Measurements from ENCODE around the gene C12orf57.
A peak's percentile ranks its signal among the peaks of the same experiment; 100 is the strongest.
"Not testable (repeated sequence)": the region's sequence is repeated elsewhere in the genome, so short reads cannot be mapped to it uniquely, and the experiment has no call there.

C12orf57 gene

GRCh38 chr12:6943722-6944380 is at the start of gene C12orf57, which contains the start of gene RNU7-1:
TSS of gene C12orf57 (plus strand) at chr12:6944022. CDS start at chr12:6944122, 100 bp downstream.
TSS of gene RNU7-1 (plus strand) at chr12:6943816.
- peak; percentile 70 for DNase-seq (ENCODE audit: low spot score)

- no peak for DNase-seq (ENCODE audit: low spot score)
Observed at GRCh38 chr12:6894321-6894720, 49.5 kb upstream of the C12orf57 start.

GRCh38 chr12:6896846-6897435 is 46.9 kb upstream of the C12orf57 start:
- DNase-seq (ENCODE audit: low spot score), result no peak

GRCh38 chr12:6899427-6899826 is 44.4 kb upstream of the C12orf57 start:
- no peak for DNase-seq (ENCODE audit: low spot score)

- peak; percentile 89 for DNase-seq (ENCODE audit: low spot score)
Observed at GRCh38 chr12:6899837-6900519, 43.8 kb upstream of the C12orf57 start.

GRCh38 chr12:6902448-6902847 is 41.4 kb upstream of the C12orf57 start:
- DNase-seq (ENCODE audit: low spot score), result no peak

- DNase-seq (ENCODE audit: low spot score), result no peak
Observed at GRCh38 chr12:6903722-6904121, 40.1 kb upstream of the C12orf57 start.

GRCh38 chr12:6904280-6905276 is 39.2 kb upstream of the C12orf57 start, which contains the start of gene LRRC23:
TSS of gene LRRC23 (plus strand) at chr12:6904822. CDS start at chr12:6905634, 812 bp downstream.
- DNase-seq (ENCODE audit: low spot score), result peak; percentile 98

- no peak for DNase-seq (ENCODE audit: low spot score)
Observed at GRCh38 chr12:6905414-6906040, 38.3 kb upstream of the C12orf57 start.

- DNase-seq (ENCODE audit: low spot score), result not testable (repeated sequence)
Observed at GRCh38 chr12:6908141-6908540, 35.7 kb upstream of the C12orf57 start.

- DNase-seq (ENCODE audit: low spot score), result no peak
Observed at GRCh38 chr12:6909421-6910145, 34.2 kb upstream of the C12orf57 start.

- DNase-seq (ENCODE audit: low spot score), result no peak
Observed at GRCh38 chr12:6912164-6912935, 31.5 kb upstream of the C12orf57 start.

- DNase-seq (ENCODE audit: low spot score), result peak; percentile 90
Observed at GRCh38 chr12:6914246-6914946, 29.4 kb upstream of the C12orf57 start, which contains the start of gene ENO2. TSS of gene ENO2 (plus strand) at chr12:6914580. CDS start at chr12:6915833, 1,253 bp downstream.

- DNase-seq (ENCODE audit: low spot score), result peak; percentile 27
Observed at GRCh38 chr12:6914947-6915788, 28.7 kb upstream of the C12orf57 start.

GRCh38 chr12:6915789-6916285 is 28.0 kb upstream of the C12orf57 start:
- no peak for DNase-seq (ENCODE audit: low spot score)

GRCh38 chr12:6916426-6917200 is 27.2 kb upstream of the C12orf57 start:
- no peak for DNase-seq (ENCODE audit: low spot score)

Measured in Ammon's horn (tissue), 1 donor.